Spleen (tissue), 7 donors: ENCODE results near the gene TMEM86A.

Experiments used
- CTCF ChIP-seq, 11 experiments: fragments of 200-600 bp in 7 of 11; fragments of 450-650 bp in 4 of 11; sonication (generic) in 4 of 11; IDR thresholded peaks in 8 of 11; conservative IDR thresholded peaks in 3 of 11; 1 replicate in 7 of 11; 2 replicates in 4 of 11; pipeline versions ENCODE4 v1.4.0 to v1.8.0; 2016 to 2021; ENCODE audit warnings: antibody characterized with exemption in 11 of 11, inconsistent platforms in 4 of 11, mild to moderate bottlenecking in 1 of 11
- POLR2AphosphoS5 ChIP-seq, 3 donors: sonication (generic); formaldehyde crosslinking; IDR thresholded peaks; one replicate each; pipeline ENCODE4 v1.5.1; 2017; ENCODE audit warnings: antibody characterized with exemption in 3 of 3
- donor health status: DM: no; HTN: no; CAD: no; lungs with moderate emphysema.
- donor health status: DM: no; HTN: no; CAD: no.
- donor health status: DM: no; HTN: no; CAD: no.

- TF ChIP-seq CTCF (IDR thresholded peaks at IDR 0.05 in 8 of 11, conservative IDR thresholded peaks at IDR 0.05 in 3 of 11), result no peak
- no peak for TF ChIP-seq POLR2AphosphoS5 (IDR thresholded peaks at IDR 0.05)
These were observed 34.6 kb downstream of the TMEM86A start for GRCh38 chr11:18733202-18733601.
